COR-L47 (cell line): ENCODE measurements around the gene PRR23E.

Experiments used
- DNase-seq: peaks from one replicate; lab custom pipeline; 2025; lab: John Stamatoyannopoulos, UW

PRR23E gene

DNA sequence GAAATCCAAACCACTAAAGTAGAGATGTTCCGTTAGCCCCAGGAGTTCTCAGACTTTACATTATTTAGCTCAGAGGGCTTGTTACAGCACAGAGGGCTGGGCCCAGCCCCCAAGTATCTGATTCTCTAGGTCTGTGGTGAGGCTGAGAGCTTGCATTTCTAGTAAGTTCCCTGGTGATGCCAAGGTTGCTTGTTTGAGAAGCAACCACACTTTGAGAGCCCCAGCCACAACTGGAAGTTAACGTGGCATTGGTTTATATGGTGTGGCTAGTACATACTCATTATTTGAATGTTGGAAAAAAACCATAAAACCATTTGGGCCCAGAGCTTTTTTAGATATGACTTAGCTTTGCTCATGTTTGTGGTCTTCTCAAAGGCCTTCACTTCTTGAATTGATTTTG lies 35.9 kb downstream of the PRR23E start:
- no peak for DNase-seq

DNA sequence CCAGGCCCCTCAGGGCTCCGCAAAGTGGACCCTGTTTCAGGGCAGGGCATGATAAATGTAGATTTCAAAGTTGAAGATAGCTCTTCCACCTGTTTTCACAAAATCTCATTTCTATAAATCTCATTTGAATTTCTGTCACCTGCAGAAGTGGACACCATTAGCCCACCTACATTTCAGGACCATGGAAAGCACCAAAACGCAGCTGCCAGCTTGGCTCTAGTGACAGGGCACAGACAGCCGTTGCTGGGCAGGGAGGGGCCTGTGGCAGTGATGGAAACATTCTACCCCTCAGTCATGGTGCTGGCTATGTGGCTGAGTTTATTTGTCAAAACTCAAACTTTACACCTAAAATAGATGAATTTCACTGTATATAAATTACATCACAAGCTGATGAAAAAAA lies 40.4 kb downstream of the PRR23E start:
- DNase-seq, result no peak

DNA sequence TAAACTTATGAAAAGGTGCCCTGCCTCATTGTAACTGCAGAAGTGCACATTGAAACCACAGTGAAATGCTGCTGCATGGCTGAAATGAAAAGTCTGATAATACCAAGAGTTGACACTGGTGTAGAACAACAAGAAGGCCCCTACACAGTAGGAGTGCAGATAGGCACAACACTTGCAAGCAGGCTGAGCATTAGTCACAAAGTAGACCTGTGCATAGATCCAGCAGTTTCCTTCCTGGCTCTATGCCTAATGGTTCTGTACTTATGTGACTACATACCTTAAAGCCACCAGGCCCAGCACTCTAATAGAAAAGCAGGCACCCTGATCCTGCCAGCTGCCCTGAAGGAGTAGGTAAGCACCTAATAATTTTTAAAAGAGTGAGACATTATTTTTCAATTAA lies 41.8 kb downstream of the PRR23E start:
- no peak for DNase-seq

DNA sequence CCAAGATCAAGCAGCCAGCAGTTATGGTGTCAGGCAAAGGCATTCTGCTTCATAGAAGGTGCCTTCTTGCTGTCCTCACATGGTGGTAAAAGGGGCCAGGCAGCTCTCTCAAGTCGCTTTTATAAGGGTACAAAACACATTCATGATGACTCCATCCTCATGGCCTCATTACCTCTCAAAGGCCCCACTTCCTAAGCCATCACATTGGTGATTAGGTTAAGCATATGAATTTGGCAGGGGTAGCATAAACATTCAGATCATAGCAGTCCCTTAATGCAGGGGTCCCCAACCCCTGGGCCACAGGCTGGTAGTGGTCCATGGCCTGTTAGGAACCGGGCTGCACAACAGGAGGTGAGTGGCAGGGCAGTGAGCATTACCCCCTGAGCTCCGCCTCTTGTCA lies 42.8 kb downstream of the PRR23E start:
- DNase-seq, result no peak

DNA sequence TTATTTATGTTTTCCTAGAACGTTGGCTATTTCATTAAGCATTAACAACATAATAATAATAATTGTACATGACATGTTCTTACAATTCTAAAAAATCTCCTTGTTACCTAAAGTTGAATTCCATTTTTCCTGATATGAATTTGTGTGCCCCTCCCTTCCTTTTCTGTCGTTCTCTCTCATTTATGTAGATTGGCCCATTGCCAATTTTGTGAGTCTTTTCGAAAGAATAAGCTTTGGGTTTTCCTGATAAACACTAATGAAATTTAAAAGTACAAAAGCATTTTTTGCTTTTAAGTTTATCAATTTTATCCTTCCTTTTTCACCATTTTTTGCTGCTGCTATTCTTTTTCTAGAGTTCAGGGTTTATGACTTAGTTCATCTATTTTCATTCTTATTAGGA lies 44.9 kb downstream of the PRR23E start:
- no peak for DNase-seq

DNA sequence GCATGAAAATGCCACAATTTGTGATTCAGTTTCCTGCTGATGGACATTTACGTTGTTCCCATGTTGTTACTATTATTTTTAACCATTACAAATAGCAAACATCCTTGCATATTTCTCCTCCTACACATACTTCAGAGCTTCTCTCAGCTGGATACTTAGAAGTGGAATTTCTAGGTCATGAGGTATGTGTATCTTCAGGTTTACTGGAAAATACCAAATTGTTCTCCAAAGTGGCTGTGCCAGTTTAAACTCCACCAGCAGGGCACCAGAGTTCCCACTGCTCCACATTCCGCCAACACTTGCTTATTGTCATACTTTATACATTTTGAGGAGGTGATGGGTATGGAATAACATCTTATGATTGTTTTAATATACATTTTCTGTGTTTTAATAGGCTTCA lies 45.7 kb downstream of the PRR23E start:
- DNase-seq, result no peak

DNA sequence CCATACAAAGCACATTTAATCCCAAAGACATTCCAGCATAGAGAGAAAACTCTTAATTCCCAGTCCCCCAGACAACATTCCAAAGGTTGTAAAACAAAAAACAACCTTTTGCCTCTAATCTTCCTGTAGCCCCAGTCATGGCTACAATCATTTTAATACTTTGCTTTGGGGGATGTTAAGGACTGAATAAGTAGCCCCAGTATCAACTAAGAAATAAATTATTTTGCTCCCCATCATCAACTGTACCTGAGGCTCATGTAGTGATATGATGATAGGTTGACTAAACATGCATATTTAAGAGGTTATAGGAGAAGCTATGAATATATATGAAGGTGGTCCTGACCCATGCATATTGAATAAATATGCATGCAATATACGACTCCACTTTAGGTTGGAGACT lies 54.4 kb downstream of the PRR23E start:
- no peak for DNase-seq
